Transverse colon (tissue), 4 donors: Measurements from ENCODE around the gene KCTD16. TPM values are rescaled to one million over a fixed set of nuclear protein-coding genes. Genes with fewer than 3 reads are reported as not detected.

Experiments used
- DNase-seq: peaks from one replicate; pipeline ENCODE4 v3.0.0-alpha.2; 2019
- H3K27ac ChIP-seq, 4 donors: fragments of 200-600 bp; sonication (generic); 2 replicates each; pipeline ENCODE4 v1.5.1; 2016 to 2018; ENCODE audit warnings: inconsistent platforms in 4 of 4
- H3K27me3 ChIP-seq: fragments of 200-600 bp; sonication (generic); 2 replicates; pipeline ENCODE4 v1.5.1; 2017; ENCODE audit warnings: inconsistent platforms
- H3K36me3 ChIP-seq, 4 donors: fragments of 200-600 bp; sonication (generic); 2 replicates each; pipeline ENCODE4 v1.5.1; 2017 to 2019; ENCODE audit warnings: inconsistent platforms in 4 of 4
- H3K4me1 ChIP-seq, 4 donors: fragments of 200-600 bp; sonication (generic); 2 replicates each; pipeline ENCODE4 v1.5.1; 2017 to 2020; ENCODE audit warnings: inconsistent platforms in 4 of 4
- H3K4me3 ChIP-seq, 4 donors: fragments of 200-600 bp; sonication (generic); 1 replicate in 1 of 4; 2 replicates in 3 of 4; pipeline versions ENCODE4 v1.5.1 to v1.6.1; 2017 to 2019; ENCODE audit warnings: inconsistent platforms in 4 of 4
- H3K9me3 ChIP-seq, 2 donors: fragments of 200-600 bp; sonication (generic); 2 replicates each; pipeline ENCODE4 v1.5.1; 2017 to 2019; ENCODE audit warnings: inconsistent platforms in 2 of 2
- CTCF ChIP-seq, 5 experiments: fragments of 200-600 bp in 3 of 5; fragments of 450-650 bp in 2 of 5; sonication (generic) in 3 of 5; IDR thresholded peaks; 1 replicate in 2 of 5; 2 replicates in 3 of 5; pipeline ENCODE4 v1.5.1; 2016 to 2017; ENCODE audit warnings: antibody characterized with exemption in 5 of 5, inconsistent platforms in 3 of 5, mild to moderate bottlenecking in 2 of 5, moderate library complexity in 1 of 5
- EP300 ChIP-seq: sonication (generic); formaldehyde crosslinking; IDR thresholded peaks from one replicate; pipeline ENCODE4 v1.6.1; 2017; ENCODE audit warnings: antibody characterized with exemption, low read depth
- POLR2A ChIP-seq: fragments of 450-650 bp; IDR thresholded peaks from one replicate; pipeline ENCODE4 v1.6.1; 2016; ENCODE audit warnings: antibody characterized with exemption, mild to moderate bottlenecking, moderate library complexity
- POLR2AphosphoS5 ChIP-seq, 3 donors: sonication (generic); formaldehyde crosslinking; IDR thresholded peaks; one replicate each; pipeline ENCODE4 v1.6.1; 2016; ENCODE audit warnings: antibody characterized with exemption in 3 of 3
- WGBS, 2 donors: methylation state at CpG; one replicate each; pipeline ENCODE4 v1.1.5; 2018; ENCODE audit warnings: low coverage in 1 of 2; 5-methylcytosine and 5-hydroxymethylcytosine counted together
- in situ Hi-C, 4 donors: fragments of 200-750 bp; cut with MboI; loops; one replicate each; pipeline versions ENCODE4 v1.15.0 to v1.15.1; 2017; ENCODE audit warnings: low sequenced_read_pairs in 3 of 4, low pct_ligation_motif_present in 1 of 4, low pct_unique_long_range_greater_than_20kb in 1 of 4
- intact Hi-C: fragments of 100-400 bp; cut with DNase I; formaldehyde crosslinking; loops from one replicate; pipeline ENCODE4 v1.15.1; 2023; ENCODE audit warnings: low total_unique reads
- total RNA-seq, 4 donors: library from RNA; depleted of rRNA; stranded (reverse); fragments of >200 nt; gene quantifications; one replicate each; pipeline ENCODE4 v1.1.0, GENCODE V29; 2016

KCTD16 gene
- total RNA-seq, 4 donors from 2014 or later, result under 0.01 to 0.14 TPM; not detected in 2

- DNase-seq, result no peak
- Histone ChIP-seq H3K36me3 (no peaks in the 10 kb centered on the region), H3K4me1 (no peaks in the 10 kb centered on the region), H3K4me3 (no peak overlapping the region), H3K27me3 (no peaks in the 10 kb centered on the region), H3K27ac (no peak overlapping the region), H3K9me3 (no peaks in the 10 kb centered on the region)
- TF ChIP-seq POLR2AphosphoS5 (IDR thresholded peaks at IDR 0.05) (no peak), CTCF (IDR thresholded peaks at IDR 0.05) (no peak), POLR2A (no peak), EP300 (no peak)
- intact Hi-C loops, result no loop called here
- in situ Hi-C loops, result no loop called here
- WGBS, 2 donors, result 84 to 89% methylated on average over 5 of the region's 5 CpGs
Measured at GRCh38 chr5:144232285-144232684, 61.6 kb downstream of the KCTD16 start.

DNA sequence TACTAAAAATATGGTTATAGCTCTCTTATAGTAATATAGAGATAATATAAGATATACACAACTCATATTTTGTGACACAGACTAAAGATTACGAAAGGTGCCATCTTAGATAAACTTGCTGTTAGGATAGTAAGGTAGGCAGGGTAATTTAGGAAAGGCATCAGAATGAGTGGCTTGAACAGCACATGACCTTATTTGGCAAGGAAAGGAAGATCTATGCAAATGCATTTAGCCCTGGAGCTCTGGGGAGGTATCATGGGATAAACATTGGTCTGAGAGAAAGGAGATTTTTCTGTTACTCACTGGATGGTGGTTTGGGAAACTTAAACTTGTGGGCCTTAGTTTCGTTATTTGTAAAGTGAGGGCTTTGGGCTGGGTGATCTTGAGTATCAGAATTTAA lies 65.8 kb downstream of the KCTD16 start:
- TF ChIP-seq EP300, result no peak
- no peak for TF ChIP-seq POLR2AphosphoS5 (IDR thresholded peaks at IDR 0.05)
- no peak for TF ChIP-seq POLR2A
- no peak for TF ChIP-seq CTCF (IDR thresholded peaks at IDR 0.05)
- 78 to 93% methylated on average over 2 of the region's 2 CpGs for WGBS, 2 donors

GRCh38 chr5:144237851-144238250 lies 67.2 kb downstream of the KCTD16 start:
- TF ChIP-seq POLR2AphosphoS5 (IDR thresholded peaks at IDR 0.05), result no peak
- no peak for TF ChIP-seq EP300
- no peak for TF ChIP-seq POLR2A
- TF ChIP-seq CTCF (IDR thresholded peaks at IDR 0.05), result no peak
- intact Hi-C loops, result no loop called here
- no peak for DNase-seq
- in situ Hi-C loops, result no loop called here
- Histone ChIP-seq H3K36me3 (no peaks in the 10 kb centered on the region), H3K9me3 (no peaks in the 10 kb centered on the region), H3K27ac (no peak overlapping the region), H3K4me3 (no peak overlapping the region), H3K27me3 (no peaks in the 10 kb centered on the region), H3K4me1 (no peaks in the 10 kb centered on the region)
- 38 to 48% methylated on average over 1 to 2 of the region's 2 CpGs for WGBS, 2 donors

More for the DNA sequence above, 65.8 kb downstream of the KCTD16 start:
- DNase-seq, result no peak
- Histone ChIP-seq H3K36me3 (no peaks in the 10 kb centered on the region), H3K9me3 (no peaks in the 10 kb centered on the region), H3K4me1 (no peaks in the 10 kb centered on the region), H3K4me3 (no peak overlapping the region), H3K27me3 (no peaks in the 10 kb centered on the region), H3K27ac (no peak overlapping the region)
- in situ Hi-C loops (no loop called here), intact Hi-C loops (no loop called here)

DNA sequence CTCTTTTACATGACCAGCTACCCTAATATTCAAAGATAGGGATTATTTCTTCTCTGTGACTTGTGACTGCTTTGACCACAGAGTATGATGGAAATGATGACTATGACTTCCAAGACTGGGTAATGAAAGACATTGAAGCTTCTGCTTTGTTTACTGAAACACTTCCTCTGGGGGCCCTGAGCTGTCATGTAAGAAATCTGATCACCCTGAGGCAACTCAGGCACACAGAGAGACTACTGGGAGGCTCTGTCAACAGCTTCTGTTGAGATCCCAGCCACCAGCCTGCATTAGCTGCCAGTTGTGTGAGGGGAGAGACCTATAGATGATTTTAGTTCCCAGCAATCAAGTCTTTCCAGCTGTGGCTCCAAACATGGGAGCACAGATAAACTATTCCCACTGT lies 76.5 kb downstream of the KCTD16 start:
- Histone ChIP-seq H3K27ac (no peak overlapping the region), H3K4me3 (no peak overlapping the region), H3K36me3 (no peaks in the 10 kb centered on the region), H3K4me1 (no peaks in the 10 kb centered on the region), H3K27me3 (peaks cover 5% of the 10 kb centered on the region), H3K9me3 (no peaks in the 10 kb centered on the region)
- intact Hi-C loops (no loop called here), in situ Hi-C loops (no loop called here)
- no peak for DNase-seq
- TF ChIP-seq POLR2A, result no peak
- TF ChIP-seq EP300, result no peak
- no peak for TF ChIP-seq CTCF (IDR thresholded peaks at IDR 0.05)
- TF ChIP-seq POLR2AphosphoS5 (IDR thresholded peaks at IDR 0.05), result no peak
